Stimulated activated CD4-positive, alpha-beta T cell treated with anti-CD3 and anti-CD28 coated beads, Interleukin-15, amount 100 ng/mL, for 48 hours (primary cell): ENCODE measurements around the gene PCDHGC5.

ENCODE experiments used
- DNase-seq, 2 donors: peaks; one replicate each; pipeline ENCODE4 v3.0.0-alpha.2; 2020; ENCODE audit warnings: low read depth in 2 of 2

PCDHGC5 gene

GRCh38 chr5:141529873-141530272 is 41.0 kb downstream of the PCDHGC5 start:
- no peak for DNase-seq

- DNase-seq: no peak
Measured at GRCh38 chr5:141532726-141533125, 43.8 kb downstream of the PCDHGC5 start.

DNA sequence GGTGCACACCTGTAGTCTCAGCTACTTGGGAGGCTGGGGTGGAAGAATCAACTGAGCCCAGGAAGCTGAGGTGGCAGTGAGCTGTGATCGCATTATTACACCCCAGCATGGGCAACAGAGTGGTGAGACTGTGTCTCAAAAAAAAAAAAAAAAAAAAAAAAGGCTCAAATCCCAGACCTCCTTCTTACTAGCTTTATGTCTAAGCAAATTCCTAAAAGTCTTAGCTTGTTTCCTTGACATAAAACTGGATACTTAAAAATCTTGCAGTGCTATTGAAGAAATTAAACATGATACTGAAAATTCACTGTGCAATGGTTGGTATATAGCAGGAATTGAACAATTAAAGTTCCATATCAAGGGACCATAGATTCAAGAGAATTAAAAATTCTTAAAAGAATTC is 45.0 kb downstream of the PCDHGC5 start:
- DNase-seq: no peak

- DNase-seq: no peak
Measured at GRCh38 chr5:141534492-141535213, 45.8 kb downstream of the PCDHGC5 start.
